HG03103 (cell line): ENCODE measurements around the gene GIPC2.
"Not testable (repeated sequence)": the region's sequence is repeated elsewhere in the genome, so short reads cannot be mapped to it uniquely, and the experiment has no call there.

ENCODE experiments used
- ATAC-seq: cut with Tn5 transposase; IDR thresholded peaks from one replicate; pipeline ENCODE4 v1.9.1; 2021; ENCODE audit warnings: low read depth; ENCODE audit not compliant: unreplicated experiment

Gene GIPC2

DNA sequence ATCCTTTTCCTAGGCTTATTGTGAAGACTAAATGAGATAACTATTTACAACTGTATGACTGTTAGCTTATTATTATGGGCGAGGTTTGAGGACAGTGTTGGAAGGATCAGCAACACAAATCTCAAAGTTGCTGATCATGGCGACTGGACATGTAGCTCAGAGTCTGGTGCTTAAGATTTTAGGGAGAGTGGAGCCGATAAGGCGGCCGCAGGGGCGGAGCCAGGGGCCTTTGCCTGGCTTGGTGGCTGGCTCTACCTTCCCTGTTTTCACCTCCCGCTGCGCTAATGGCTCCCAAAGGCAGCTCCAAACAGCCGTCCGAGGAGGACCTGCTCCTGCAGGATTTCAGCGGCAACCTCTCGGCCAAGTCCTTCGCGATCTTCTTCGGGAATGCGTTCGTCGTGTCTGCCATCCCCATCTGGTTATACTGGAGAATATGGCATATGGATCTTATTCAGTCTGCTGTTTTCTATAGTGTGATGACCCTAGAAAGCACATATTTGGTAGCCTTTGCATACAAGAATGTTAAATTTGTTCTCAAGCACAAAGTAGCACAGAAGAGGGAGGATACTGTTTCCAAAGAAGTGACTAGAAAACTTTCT lies 45.5 kb downstream of the GIPC2 start:
- no peak for ATAC-seq

GRCh38 chr1:78091886-78092285 lies 46.1 kb downstream of the GIPC2 start:
- no peak for ATAC-seq

DNA sequence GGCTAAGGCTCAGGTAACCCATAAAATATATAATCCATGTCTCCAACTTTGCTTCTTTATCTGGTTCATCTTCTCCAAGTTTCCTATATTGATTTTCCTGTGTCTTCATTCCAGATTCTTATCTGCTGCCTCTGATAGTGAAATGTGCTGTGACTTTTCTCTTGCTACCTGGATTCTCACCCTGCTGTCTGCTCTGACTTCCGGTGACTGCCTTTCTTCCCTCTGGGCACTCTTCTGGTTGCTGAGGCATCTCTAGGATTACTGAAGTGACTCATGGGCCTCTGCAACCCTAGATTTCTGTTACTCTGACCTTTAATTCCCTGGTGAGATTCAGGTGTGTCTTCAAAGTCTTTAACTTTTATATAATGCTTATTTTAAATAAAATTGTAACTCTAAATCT lies 46.9 kb downstream of the GIPC2 start:
- ATAC-seq: no peak

DNA sequence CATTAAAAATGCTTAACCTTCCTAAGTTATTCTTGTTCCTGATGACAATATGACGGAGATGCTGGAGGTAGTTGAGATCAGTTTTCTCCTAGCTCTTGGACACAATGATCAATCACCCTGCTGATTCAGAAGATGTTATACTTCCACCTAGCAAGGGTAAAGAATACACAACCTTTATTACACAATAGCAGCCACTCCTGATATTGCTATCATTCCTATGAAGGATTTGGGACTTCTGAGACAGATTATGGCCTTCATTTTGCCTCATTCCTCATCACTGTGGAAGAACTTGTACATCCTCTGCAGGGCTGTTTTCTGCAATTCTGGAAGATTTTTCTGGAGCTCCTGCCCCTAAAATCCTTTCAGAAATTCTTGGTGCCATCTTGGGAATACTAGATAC lies 47.8 kb downstream of the GIPC2 start:
- ATAC-seq: no peak

GRCh38 chr1:78094639-78095038 lies 48.9 kb downstream of the GIPC2 start:
- no peak for ATAC-seq

GRCh38 chr1:78095593-78095992 lies 49.8 kb downstream of the GIPC2 start:
- no peak for ATAC-seq

GRCh38 chr1:78096017-78096416 lies 50.3 kb downstream of the GIPC2 start:
- no peak for ATAC-seq

- no peak for ATAC-seq
Observed at GRCh38 chr1:78096976-78097375, 51.2 kb downstream of the GIPC2 start.

DNA sequence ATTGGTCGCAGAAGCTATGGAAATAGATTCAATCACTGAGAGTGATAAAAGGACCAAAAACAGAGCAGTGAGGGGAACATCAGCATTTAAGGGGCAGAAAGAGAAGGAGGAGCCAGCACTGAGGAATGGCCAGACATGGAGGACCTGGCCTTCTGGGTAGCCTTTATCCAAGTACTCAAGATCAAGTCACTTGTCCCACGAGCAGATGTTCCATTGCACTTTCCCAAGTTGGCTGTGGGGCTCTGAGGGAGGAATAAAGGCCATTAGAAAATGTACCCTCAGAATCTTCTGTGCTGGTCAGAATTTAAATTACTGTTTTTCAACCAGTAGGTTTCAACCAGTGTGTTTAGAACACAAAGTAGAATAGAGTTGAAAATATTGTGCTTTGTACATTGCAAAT lies 55.3 kb downstream of the GIPC2 start:
- ATAC-seq: no peak

GRCh38 chr1:78101514-78101913 lies 55.7 kb downstream of the GIPC2 start:
- no peak for ATAC-seq

GRCh38 chr1:78102082-78102481 lies 56.3 kb downstream of the GIPC2 start:
- ATAC-seq: no peak

GRCh38 chr1:78102916-78103315 lies 57.1 kb downstream of the GIPC2 start:
- ATAC-seq: no peak

- no peak for ATAC-seq
Observed at GRCh38 chr1:78104322-78104721, 58.6 kb downstream of the GIPC2 start.

DNA sequence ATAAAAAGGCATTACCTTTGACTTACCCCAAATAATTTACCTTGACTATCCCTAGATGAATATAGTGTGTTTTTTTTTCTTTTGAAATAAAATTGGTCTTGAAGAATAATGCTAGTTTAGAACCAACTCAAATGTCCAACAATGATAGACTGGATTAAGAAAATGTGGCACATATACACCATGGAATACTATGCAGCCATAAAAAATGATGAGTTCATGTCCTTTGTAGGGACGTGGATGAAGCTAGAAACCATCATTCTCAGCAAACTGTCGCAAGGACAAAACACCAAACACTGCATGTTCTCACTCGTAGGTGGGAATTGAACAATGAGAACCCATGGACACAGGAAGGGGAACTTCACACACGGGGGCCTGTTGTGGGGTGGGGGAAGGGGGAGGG lies 63.9 kb downstream of the GIPC2 start:
- ATAC-seq: not testable (repeated sequence)

DNA sequence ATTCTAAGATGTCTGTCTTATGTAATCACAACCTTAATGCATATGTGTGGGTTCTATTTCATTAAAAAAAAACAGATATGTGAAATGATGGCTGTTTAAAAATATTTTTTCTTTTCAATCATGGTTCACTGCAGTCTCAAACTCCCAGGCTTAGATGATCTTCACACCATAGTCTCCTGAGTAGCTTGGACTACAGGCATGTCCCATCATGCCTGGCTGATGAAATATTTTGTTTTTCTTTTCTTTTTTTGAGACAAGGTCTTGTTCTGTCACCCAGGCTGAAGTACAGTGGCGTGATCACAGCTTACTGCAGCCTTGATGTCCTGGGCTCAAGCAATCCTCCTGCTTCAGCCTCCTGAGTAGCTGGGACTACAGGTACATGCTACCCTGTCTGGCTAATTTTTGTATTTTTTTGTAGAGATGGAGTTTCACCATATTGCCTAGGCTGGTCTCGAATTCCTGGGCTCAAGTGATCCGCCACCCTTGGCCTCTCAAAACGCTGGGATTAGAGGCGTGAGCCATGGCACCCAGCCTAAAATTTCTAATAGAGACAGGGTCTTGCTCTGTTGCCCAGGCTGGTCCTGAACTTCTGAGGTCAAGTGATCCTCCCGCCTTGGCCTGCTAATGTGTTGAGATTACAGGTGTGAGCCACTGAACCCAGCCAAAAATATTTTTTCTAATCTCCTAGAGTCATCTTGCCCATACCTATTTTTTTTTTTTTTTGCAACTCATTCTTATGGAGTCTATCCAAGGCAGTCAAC lies 67.6 kb downstream of the GIPC2 start:
- no peak for ATAC-seq

GRCh38 chr1:78114034-78114956 lies 68.5 kb downstream of the GIPC2 start:
- peak; percentile 86 for ATAC-seq

- not testable (repeated sequence) for ATAC-seq
Observed at GRCh38 chr1:78120485-78120884, 74.7 kb downstream of the GIPC2 start.

GRCh38 chr1:78121710-78122109 lies 75.9 kb downstream of the GIPC2 start:
- no peak for ATAC-seq

DNA sequence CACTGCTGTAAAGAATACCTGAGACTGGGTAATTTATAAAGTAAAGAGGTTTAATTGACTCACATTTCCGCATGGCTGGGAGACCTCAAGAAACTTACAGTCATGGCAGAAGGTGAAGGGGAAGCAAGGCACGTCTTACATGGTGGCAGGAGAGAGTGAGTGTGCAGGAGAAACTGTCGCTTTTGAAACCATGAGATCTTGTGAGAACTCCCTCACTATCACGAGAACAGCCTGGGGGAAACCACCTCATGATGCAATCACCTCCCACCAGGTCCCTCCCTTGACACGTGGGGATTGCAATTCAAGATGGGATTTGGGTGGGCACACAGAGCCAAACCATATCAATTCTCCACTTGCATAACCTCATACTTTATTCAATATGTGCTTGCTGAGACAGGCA lies 76.6 kb downstream of the GIPC2 start:
- no peak for ATAC-seq

- no peak for ATAC-seq
Observed at GRCh38 chr1:78126506-78126905, 80.7 kb downstream of the GIPC2 start.

DNA sequence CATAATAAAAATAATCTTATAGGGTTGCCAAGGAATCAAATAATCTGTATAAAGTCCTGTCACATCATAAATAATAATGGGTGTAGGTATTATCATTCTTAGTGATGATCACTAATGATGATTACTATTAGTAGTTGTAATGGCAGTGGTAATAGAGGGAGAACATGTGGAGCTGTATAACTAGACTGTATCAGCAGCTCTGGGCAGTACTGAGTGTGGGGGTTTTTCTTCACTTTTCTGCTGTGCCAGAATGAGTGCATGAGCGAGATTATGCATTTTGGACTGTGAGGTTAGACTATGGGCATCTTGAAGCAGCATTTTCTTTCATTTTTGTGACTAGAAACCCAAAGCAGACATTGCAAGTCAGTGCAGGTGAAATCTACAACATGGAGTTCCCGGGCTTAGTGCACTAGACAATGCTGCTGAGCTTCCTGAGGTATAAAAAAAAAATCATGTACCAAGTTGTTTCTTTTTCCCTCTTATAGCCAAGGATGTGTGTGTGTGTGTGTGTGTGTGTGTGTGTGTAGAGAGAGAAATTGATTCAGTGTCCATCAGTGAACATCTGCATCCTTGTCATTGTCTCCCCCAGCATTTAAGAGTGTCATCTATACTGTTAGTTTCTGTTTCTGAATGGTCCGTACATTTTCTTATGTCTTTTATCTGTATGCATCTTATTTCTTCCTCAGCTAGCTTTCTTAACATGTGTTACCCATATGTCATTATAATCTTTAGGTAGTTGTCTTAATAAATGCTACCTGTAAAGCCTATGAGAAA lies 86.6 kb downstream of the GIPC2 start:
- no peak for ATAC-seq
